ENCODE data around the gene PERM1. TPM values are rescaled to one million over a fixed set of nuclear protein-coding genes. Genes with fewer than 3 reads are reported as not detected.
A peak's percentile ranks its signal among the peaks of the same experiment; 100 is the strongest.

PERM1 gene
- total and polyA plus RNA-seq, 8 donors, result 0.27 to 0.45 (median 0.36) TPM; not detected in 4

DNA sequence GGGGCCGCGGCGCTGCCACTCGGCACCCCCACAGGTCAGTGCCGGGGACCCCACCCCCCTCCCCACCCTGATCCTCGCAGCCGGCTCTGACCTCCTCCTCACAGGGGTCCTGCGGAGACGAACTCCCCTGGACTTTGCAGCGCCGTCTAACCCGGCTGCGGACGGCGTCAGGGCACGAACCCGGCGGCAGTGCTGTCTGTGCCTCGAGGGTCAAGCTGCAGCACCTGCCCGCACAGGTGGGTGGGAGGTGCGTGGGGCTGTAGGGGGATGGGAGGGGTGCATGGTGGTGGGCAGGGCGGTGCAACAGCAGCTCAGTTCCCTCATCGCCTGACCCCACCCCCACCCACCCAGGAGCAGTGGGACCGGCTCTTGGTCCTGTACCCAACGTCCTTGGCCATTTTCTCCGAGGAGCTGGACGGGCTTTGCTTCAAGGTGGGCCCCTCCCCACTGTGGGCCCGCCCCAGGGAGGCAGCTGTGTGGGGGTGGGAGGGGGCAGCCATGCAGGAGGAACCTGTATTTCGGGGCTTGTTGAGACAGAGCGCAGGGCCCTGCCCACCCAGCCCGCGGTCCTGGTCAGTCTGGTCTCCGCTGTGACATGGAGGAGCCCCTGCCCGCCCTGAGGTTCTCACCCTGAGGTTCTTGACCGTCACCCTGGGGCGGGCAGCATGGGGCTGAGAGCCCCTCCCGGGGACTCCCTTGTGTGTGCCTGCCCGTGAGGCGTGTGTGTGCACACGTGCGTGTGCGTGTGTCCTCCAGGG is 10.7 kb downstream of the PERM1 start:
- Histone ChIP-seq H3K36me3 (no peaks in the 10 kb centered on the region), H3K4me1 (peaks cover 7 to 19% of the 10 kb centered on the region in 2 donors), H3K4me3 (no peak overlapping the region), H3K27ac (no peak overlapping the region), H3K27me3 (peaks cover 24 to 99% of the 10 kb centered on the region in 2 donors), H3K9me3 (no peaks in the 10 kb centered on the region)
- ATAC-seq, result no peak
- intact Hi-C loops (cut with DNase I), result no loop called here
- TF ChIP-seq, protein P1, sequence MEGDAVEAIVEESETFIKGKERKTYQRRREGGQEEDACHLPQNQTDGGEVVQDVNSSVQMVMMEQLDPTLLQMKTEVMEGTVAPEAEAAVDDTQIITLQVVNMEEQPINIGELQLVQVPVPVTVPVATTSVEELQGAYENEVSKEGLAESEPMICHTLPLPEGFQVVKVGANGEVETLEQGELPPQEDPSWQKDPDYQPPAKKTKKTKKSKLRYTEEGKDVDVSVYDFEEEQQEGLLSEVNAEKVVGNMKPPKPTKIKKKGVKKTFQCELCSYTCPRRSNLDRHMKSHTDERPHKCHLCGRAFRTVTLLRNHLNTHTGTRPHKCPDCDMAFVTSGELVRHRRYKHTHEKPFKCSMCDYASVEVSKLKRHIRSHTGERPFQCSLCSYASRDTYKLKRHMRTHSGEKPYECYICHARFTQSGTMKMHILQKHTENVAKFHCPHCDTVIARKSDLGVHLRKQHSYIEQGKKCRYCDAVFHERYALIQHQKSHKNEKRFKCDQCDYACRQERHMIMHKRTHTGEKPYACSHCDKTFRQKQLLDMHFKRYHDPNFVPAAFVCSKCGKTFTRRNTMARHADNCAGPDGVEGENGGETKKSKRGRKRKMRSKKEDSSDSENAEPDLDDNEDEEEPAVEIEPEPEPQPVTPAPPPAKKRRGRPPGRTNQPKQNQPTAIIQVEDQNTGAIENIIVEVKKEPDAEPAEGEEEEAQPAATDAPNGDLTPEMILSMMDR (IDR thresholded peaks at IDR 0.05), result no peak
- DNase-seq, result no peak

DNA sequence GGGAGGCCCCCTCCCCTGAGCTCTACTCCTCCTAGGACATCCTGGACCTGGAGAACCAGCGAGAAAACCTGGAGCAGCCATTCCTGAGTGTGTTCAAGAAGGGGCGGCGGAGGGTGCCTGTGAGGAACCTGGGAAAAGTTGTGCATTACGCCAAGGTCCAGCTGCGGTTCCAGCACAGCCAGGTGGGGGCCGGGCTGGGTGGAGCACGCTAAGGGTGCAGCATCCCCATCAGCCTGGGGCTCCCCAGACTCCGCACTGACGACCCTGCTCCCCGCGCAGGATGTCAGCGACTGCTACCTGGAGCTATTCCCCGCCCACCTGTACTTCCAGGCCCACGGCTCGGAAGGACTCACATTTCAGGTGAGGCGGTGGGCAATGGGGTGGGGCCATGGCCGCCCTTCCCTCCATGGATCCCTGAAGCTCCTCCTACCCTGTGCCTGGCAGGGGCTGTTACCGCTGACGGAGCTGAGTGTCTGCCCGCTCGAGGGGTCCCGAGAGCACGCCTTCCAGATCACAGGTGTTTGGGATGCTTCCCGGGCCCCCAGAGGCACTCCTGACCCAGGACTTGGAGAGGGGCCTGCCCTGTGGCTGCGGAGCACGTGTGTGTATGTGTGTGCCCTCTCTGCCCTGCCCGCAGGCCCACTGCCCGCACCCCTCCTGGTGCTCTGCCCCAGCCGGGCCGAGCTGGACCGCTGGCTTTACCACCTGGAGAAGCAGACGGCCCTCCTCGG is 11.5 kb downstream of the PERM1 start:
- no peak overlapping the region for H3K4me3 ChIP-seq
- no peak overlapping the region for H3K27ac ChIP-seq
- intact Hi-C loops (cut with DNase I), result no loop called here
- H3K27me3 ChIP-seq, result peaks cover 24 to 99% of the 10 kb centered on the region in 2 donors
- no peak for ATAC-seq
- TF ChIP-seq, protein P1 (IDR thresholded peaks at IDR 0.05), result no peak
- H3K36me3 ChIP-seq, result no peaks in the 10 kb centered on the region
- no peak for DNase-seq
- peaks cover 6 to 19% of the 10 kb centered on the region in 2 donors for H3K4me1 ChIP-seq
- H3K9me3 ChIP-seq, result no peaks in the 10 kb centered on the region

DNA sequence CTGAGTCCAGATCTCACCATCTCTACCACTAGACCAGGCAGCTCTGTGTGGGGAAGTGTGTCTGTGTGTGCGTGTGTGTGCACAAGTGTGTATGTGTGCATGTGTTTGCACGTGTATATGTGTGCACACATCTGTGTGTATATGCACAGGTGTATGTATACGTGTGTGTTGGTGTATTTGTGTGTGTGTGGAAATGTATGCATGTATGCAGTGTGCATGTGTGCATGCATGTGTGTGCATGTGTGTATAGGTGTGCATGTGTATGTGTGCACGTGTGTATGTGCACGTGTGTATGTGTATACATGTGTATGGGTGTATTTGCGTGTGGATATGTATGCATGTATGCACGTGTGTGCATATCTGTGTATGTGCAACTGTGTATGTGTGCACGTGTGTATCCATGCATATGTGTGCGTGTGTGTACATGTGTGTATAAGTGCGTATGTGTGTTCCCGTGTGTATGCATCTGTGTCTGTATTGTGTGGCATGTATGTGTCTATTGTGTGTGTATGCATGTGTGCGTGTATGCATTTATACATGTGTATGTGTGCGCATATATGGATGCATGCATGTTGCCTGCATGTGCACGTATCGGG is 12.5 kb downstream of the PERM1 start:
- TF ChIP-seq, protein P1 (IDR thresholded peaks at IDR 0.05), result no peak
- DNase-seq (no peak), ATAC-seq (no peak)
- Histone ChIP-seq H3K27ac (no peak overlapping the region), H3K27me3 (peaks cover 24 to 88% of the 10 kb centered on the region in 2 donors), H3K36me3 (peaks cover 0 to 4% of the 10 kb centered on the region in 2 donors), H3K9me3 (no peaks in the 10 kb centered on the region), H3K4me3 (no peak overlapping the region), H3K4me1 (peaks cover 6 to 19% of the 10 kb centered on the region in 2 donors)
- intact Hi-C loops (cut with DNase I), result no loop called here

DNA sequence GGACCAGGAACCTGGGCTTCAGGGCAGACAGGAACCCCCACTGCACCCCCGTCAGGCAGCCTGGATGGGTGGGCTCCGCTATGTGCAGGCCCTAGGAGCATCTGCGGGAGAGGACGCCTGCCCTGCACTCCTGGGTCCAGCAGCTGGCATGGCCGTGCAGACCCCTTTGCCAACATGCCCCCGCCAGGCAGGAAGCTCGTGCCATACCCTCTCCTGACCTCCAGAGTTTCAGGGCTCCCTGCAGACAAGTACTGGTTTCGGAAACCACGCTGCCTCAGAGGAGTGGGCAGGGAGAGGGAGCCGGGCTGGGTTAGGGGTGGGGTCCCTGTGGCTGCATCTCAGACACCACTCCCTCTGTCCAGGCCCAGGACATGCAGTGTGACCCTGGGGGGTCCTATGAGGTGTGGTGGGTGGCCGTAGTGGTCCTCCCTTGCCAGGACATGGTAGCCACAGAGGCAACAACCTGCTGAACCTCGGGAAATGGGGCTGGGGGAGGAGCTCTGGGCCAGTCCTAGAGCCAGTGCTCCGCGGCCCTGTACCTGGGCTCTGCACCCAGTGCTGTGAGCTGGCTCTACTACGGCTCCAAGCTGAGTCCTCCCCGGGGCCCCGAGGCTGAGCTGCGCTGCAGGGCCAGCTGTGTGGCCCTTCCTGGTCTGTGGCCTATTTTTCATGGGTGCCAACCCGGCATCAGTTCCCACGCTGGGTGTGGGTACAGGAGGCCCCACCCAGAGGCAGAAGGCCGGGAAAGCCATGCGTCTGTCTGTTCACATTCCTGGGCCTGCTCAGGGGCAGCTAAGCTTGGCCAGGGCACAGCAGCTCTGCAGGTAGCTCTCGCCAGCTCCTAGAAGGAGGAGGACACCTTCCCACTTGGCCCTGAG is 14.2 kb downstream of the PERM1 start:
- no peaks in the 10 kb centered on the region for H3K9me3 ChIP-seq
- TF ChIP-seq, protein P1 (IDR thresholded peaks at IDR 0.05), result no peak
- ATAC-seq (no peak), DNase-seq (peak in 1 of 4 donors; percentile 63)
- no peak overlapping the region for H3K4me3 ChIP-seq
- H3K4me1 ChIP-seq, result peaks cover 6 to 19% of the 10 kb centered on the region in 2 donors
- H3K27ac ChIP-seq, result no peak overlapping the region
- H3K36me3 ChIP-seq, result peaks cover 0 to 20% of the 10 kb centered on the region in 2 donors
- H3K27me3 ChIP-seq, result peaks cover 24 to 72% of the 10 kb centered on the region in 2 donors
- intact Hi-C loops (cut with DNase I), result no loop called here

All from left lung (tissue), 10 donors.